HEK293 (cell line): ENCODE data around the gene MIS18A.

Source experiments
- ZBTB17 ChIP-seq: fragments of 450-650 bp; formaldehyde crosslinking; IDR thresholded peaks from 2 replicates; pipeline ENCODE4 v1.5.1; 2016; ENCODE audit warnings: missing biosample characterization, missing genetic modification characterization
- ZFP41 ChIP-seq: fragments of 450-650 bp; formaldehyde crosslinking; IDR thresholded peaks from 2 replicates; pipeline ENCODE4 v1.5.1; 2016; ENCODE audit warnings: missing biosample characterization, missing genetic modification characterization, borderline replicate concordance
- ZNF133 ChIP-seq: fragments of 450-650 bp; formaldehyde crosslinking; IDR thresholded peaks from 2 replicates; pipeline ENCODE4 v1.5.1; 2016; ENCODE audit warnings: missing biosample characterization, missing genetic modification characterization
- ZNF302 ChIP-seq: fragments of 450-650 bp; formaldehyde crosslinking; IDR thresholded peaks from 2 replicates; pipeline ENCODE4 v1.5.1; 2016; ENCODE audit warnings: missing biosample characterization, missing genetic modification characterization, low read depth
- ZNF529 ChIP-seq: fragments of 450-650 bp; formaldehyde crosslinking; IDR thresholded peaks from 2 replicates; pipeline ENCODE4 v1.5.1; 2017; ENCODE audit warnings: missing genetic modification characterization, missing biosample characterization; ENCODE audit not compliant: insufficient replicate concordance
- ZNF558 ChIP-seq: fragments of 450-650 bp; formaldehyde crosslinking; IDR thresholded peaks from 2 replicates; pipeline ENCODE4 v1.5.1; 2016; ENCODE audit warnings: missing biosample characterization, missing genetic modification characterization
- ZNF571 ChIP-seq: fragments of 450-650 bp; formaldehyde crosslinking; IDR thresholded peaks from 2 replicates; pipeline ENCODE4 v1.5.0; 2017; ENCODE audit warnings: missing biosample characterization, missing genetic modification characterization
- ZNF776 ChIP-seq: fragments of 450-650 bp; formaldehyde crosslinking; IDR thresholded peaks from 2 replicates; pipeline ENCODE4 v1.5.0; 2017; ENCODE audit warnings: missing biosample characterization, missing genetic modification characterization, borderline replicate concordance
- TF ChIP-seq, protein P1 (sequence below): fragments of 450-650 bp; formaldehyde crosslinking; IDR thresholded peaks from 2 replicates; pipeline ENCODE4 v1.5.1; 2016; ENCODE audit warnings: missing biosample characterization, missing genetic modification characterization
- TF ChIP-seq, protein P2 (sequence below): fragments of 450-650 bp; formaldehyde crosslinking; IDR thresholded peaks from 2 replicates; pipeline ENCODE4 v1.5.1; 2016; ENCODE audit warnings: missing biosample characterization, missing genetic modification characterization, low read depth
- TF ChIP-seq, protein P3 (sequence below): fragments of 450-650 bp; formaldehyde crosslinking; IDR thresholded peaks from 2 replicates; pipeline ENCODE4 v1.5.1; 2016; ENCODE audit warnings: missing biosample characterization, missing genetic modification characterization, borderline replicate concordance
- TF ChIP-seq, protein P4 (sequence below): fragments of 450-650 bp; formaldehyde crosslinking; IDR thresholded peaks from 2 replicates; pipeline ENCODE4 v1.5.1; 2016; ENCODE audit warnings: missing biosample characterization, missing genetic modification characterization
- TF ChIP-seq, protein P5 (sequence below): IDR thresholded peaks from 2 replicates; pipeline ENCODE4 v1.6.1; 2011; ENCODE audit warnings: mild to moderate bottlenecking, low read depth, low read length, borderline replicate concordance
- TF ChIP-seq, protein P6 (sequence below): fragments of 450-650 bp; formaldehyde crosslinking; IDR thresholded peaks from 2 replicates; pipeline ENCODE4 v1.5.1; 2016; ENCODE audit warnings: missing biosample characterization, missing genetic modification characterization

DNA sequence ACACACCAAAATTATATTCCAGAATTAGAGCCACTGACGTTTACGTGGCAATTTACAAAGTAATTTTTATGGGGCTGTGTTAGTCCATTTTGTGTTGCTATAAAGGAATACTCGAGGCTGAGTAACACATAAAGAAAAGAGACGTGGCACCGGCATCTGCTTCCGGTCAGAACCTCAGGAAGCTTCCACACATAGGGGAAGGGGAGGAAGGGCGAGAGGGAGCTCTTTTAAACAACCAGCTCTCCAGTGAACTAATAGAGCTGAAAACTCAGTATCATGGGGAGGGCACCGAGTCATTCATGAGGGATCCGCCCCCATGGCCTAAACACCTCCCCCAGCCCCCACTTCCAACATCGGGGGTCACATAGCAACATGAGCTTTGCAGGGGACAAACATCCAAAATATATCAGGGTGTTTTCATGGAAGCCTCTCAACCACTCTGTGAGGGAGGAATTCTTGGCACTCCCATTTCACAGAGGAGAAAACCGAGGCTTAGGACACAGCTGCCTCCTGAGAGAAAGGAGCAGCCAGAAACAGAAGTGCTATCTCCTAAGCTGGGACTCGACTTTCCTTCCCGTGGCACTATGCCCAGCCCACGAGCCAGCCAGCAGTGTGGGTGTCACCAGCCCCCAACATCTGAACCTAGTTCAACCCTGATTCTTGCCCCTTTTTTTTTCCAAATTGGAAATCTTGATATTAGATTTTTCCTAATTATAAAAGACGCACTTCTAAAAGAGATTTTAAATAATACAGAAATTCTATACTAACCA is 29.2 kb downstream of the MIS18A start:
- TF ChIP-seq ZNF571 (tag by site-specific recombination) (no peak), ZBTB17 (tag by site-specific recombination) (no peak), ZNF776 (no peak), ZNF558 (no peak), ZNF302 (tag by site-specific recombination) (no peak), ZNF529 (no peak), ZFP41 (tag by site-specific recombination) (no peak), ZNF133 (no peak)
- TF ChIP-seq, protein P1, sequence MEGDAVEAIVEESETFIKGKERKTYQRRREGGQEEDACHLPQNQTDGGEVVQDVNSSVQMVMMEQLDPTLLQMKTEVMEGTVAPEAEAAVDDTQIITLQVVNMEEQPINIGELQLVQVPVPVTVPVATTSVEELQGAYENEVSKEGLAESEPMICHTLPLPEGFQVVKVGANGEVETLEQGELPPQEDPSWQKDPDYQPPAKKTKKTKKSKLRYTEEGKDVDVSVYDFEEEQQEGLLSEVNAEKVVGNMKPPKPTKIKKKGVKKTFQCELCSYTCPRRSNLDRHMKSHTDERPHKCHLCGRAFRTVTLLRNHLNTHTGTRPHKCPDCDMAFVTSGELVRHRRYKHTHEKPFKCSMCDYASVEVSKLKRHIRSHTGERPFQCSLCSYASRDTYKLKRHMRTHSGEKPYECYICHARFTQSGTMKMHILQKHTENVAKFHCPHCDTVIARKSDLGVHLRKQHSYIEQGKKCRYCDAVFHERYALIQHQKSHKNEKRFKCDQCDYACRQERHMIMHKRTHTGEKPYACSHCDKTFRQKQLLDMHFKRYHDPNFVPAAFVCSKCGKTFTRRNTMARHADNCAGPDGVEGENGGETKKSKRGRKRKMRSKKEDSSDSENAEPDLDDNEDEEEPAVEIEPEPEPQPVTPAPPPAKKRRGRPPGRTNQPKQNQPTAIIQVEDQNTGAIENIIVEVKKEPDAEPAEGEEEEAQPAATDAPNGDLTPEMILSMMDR: no peak
- TF ChIP-seq, protein P2, sequence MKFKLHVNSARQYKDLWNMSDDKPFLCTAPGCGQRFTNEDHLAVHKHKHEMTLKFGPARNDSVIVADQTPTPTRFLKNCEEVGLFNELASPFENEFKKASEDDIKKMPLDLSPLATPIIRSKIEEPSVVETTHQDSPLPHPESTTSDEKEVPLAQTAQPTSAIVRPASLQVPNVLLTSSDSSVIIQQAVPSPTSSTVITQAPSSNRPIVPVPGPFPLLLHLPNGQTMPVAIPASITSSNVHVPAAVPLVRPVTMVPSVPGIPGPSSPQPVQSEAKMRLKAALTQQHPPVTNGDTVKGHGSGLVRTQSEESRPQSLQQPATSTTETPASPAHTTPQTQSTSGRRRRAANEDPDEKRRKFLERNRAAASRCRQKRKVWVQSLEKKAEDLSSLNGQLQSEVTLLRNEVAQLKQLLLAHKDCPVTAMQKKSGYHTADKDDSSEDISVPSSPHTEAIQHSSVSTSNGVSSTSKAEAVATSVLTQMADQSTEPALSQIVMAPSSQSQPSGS (tag by site-specific recombination): no peak
- TF ChIP-seq, protein P3, sequence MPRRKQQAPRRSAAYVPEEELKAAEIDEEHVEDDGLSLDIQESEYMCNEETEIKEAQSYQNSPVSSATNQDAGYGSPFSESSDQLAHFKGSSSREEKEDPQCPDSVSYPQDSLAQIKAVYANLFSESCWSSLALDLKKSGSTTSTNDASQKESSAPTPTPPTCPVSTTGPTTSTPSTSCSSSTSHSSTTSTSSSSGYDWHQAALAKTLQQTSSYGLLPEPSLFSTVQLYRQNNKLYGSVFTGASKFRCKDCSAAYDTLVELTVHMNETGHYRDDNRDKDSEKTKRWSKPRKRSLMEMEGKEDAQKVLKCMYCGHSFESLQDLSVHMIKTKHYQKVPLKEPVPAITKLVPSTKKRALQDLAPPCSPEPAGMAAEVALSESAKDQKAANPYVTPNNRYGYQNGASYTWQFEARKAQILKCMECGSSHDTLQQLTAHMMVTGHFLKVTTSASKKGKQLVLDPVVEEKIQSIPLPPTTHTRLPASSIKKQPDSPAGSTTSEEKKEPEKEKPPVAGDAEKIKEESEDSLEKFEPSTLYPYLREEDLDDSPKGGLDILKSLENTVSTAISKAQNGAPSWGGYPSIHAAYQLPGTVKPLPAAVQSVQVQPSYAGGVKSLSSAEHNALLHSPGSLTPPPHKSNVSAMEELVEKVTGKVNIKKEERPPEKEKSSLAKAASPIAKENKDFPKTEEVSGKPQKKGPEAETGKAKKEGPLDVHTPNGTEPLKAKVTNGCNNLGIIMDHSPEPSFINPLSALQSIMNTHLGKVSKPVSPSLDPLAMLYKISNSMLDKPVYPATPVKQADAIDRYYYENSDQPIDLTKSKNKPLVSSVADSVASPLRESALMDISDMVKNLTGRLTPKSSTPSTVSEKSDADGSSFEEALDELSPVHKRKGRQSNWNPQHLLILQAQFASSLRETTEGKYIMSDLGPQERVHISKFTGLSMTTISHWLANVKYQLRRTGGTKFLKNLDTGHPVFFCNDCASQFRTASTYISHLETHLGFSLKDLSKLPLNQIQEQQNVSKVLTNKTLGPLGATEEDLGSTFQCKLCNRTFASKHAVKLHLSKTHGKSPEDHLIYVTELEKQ (tag by site-specific recombination): no peak
- TF ChIP-seq, protein P4, sequence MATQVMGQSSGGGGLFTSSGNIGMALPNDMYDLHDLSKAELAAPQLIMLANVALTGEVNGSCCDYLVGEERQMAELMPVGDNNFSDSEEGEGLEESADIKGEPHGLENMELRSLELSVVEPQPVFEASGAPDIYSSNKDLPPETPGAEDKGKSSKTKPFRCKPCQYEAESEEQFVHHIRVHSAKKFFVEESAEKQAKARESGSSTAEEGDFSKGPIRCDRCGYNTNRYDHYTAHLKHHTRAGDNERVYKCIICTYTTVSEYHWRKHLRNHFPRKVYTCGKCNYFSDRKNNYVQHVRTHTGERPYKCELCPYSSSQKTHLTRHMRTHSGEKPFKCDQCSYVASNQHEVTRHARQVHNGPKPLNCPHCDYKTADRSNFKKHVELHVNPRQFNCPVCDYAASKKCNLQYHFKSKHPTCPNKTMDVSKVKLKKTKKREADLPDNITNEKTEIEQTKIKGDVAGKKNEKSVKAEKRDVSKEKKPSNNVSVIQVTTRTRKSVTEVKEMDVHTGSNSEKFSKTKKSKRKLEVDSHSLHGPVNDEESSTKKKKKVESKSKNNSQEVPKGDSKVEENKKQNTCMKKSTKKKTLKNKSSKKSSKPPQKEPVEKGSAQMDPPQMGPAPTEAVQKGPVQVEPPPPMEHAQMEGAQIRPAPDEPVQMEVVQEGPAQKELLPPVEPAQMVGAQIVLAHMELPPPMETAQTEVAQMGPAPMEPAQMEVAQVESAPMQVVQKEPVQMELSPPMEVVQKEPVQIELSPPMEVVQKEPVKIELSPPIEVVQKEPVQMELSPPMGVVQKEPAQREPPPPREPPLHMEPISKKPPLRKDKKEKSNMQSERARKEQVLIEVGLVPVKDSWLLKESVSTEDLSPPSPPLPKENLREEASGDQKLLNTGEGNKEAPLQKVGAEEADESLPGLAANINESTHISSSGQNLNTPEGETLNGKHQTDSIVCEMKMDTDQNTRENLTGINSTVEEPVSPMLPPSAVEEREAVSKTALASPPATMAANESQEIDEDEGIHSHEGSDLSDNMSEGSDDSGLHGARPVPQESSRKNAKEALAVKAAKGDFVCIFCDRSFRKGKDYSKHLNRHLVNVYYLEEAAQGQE (tag by site-specific recombination): no peak
- TF ChIP-seq, protein P5, sequence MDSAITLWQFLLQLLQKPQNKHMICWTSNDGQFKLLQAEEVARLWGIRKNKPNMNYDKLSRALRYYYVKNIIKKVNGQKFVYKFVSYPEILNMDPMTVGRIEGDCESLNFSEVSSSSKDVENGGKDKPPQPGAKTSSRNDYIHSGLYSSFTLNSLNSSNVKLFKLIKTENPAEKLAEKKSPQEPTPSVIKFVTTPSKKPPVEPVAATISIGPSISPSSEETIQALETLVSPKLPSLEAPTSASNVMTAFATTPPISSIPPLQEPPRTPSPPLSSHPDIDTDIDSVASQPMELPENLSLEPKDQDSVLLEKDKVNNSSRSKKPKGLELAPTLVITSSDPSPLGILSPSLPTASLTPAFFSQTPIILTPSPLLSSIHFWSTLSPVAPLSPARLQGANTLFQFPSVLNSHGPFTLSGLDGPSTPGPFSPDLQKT: no peak
- TF ChIP-seq, protein P6, sequence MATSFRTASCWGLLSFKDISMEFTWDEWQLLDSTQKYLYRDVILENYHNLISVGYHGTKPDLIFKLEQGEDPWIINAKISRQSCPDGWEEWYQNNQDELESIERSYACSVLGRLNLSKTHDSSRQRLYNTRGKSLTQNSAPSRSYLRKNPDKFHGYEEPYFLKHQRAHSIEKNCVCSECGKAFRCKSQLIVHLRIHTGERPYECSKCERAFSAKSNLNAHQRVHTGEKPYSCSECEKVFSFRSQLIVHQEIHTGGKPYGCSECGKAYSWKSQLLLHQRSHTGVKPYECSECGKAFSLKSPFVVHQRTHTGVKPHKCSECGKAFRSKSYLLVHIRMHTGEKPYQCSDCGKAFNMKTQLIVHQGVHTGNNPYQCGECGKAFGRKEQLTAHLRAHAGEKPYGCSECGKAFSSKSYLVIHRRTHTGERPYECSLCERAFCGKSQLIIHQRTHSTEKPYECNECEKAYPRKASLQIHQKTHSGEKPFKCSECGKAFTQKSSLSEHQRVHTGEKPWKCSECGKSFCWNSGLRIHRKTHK: no peak
